BLaER1 treated with 17β-estradiol and CSF1 and Interleukin-3, amounts not matched to agents 10 nM and 100 nM (cell line): Measurements from ENCODE around the gene ABTB2.

ENCODE experiments used
- H3K27ac ChIP-seq, 11 experiments: shearing (Covaris generic); formaldehyde crosslinking; 2 replicates each; pipeline ENCODE4 v1.8.1; 2022
- H3K27me3 ChIP-seq, 11 experiments: shearing (Covaris generic); formaldehyde crosslinking; 2 replicates each; pipeline ENCODE4 v1.8.1; 2022
- H3K36me3 ChIP-seq, 11 experiments: shearing (Covaris generic); formaldehyde crosslinking; 2 replicates each; pipeline ENCODE4 v1.8.1; 2022
- H3K4me1 ChIP-seq, 10 experiments: shearing (Covaris generic); formaldehyde crosslinking; 2 replicates each; pipeline ENCODE4 v1.8.1; 2022
- H3K4me2 ChIP-seq, 11 experiments: shearing (Covaris generic); formaldehyde crosslinking; 2 replicates each; pipeline ENCODE4 v1.8.1; 2022
- H3K4me3 ChIP-seq, 10 experiments: shearing (Covaris generic); formaldehyde crosslinking; 2 replicates each; pipeline ENCODE4 v1.8.1; 2022
- H3K9ac ChIP-seq, 11 experiments: shearing (Covaris generic); formaldehyde crosslinking; 2 replicates each; pipeline ENCODE4 v1.8.1; 2022
- H3K9me3 ChIP-seq, 11 experiments: shearing (Covaris generic); formaldehyde crosslinking; replicated peaks in 1 of 11; 2 replicates each; pipeline ENCODE4 v1.8.1; 2022
- H4K20me1 ChIP-seq, 11 experiments: shearing (Covaris generic); formaldehyde crosslinking; 2 replicates each; pipeline ENCODE4 v1.8.1; 2022
- Cebpa-rat ChIP-seq, 11 experiments: shearing (Covaris generic); IDR thresholded peaks; 2 replicates each; pipeline ENCODE4 v1.8.1; 2022

ABTB2 gene

GRCh38 chr11:34256626-34257025, 101.2 kb downstream of the ABTB2 start:
- TF ChIP-seq Cebpa-rat (IDR thresholded peaks at IDR 0.05) = no peak
- no peaks in the 10 kb centered on the region for H3K9me3 ChIP-seq
- no peak overlapping the region for H3K9ac ChIP-seq
- H3K27me3 ChIP-seq = no peaks in the 10 kb centered on the region
- H3K27ac ChIP-seq = no peak overlapping the region
- no peak overlapping the region for H3K4me2 ChIP-seq
- H3K4me3 ChIP-seq = no peak overlapping the region
- no peaks in the 10 kb centered on the region for H3K36me3 ChIP-seq
- H4K20me1 ChIP-seq = peaks cover 0 to 17% (median 0%) of the 10 kb centered on the region in 11 experiments; a peak in 1 of 22 replicates
- peaks cover 6 to 23% (median 16%) of the 10 kb centered on the region in 10 experiments for H3K4me1 ChIP-seq

DNA sequence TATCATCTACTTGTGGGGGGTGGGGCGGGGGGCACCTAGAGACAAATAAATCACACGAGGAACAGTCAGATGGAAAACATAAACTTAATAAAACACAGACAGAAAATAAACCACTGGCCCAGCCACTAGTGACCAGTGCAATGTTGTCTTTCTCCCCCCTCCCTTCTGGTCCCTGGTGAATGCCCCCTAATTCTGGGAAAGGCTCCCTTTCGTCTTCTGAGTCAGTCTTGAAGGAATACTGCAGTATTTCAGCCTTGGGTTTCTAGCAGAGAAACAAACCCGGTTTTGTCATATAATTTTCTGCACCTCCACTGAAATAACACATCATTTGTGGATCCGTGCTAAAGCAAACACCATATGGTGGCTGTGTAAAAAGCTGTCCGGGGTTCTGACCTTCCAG, 101.7 kb downstream of the ABTB2 start:
- peaks cover 11 to 28% (median 21%) of the 10 kb centered on the region in 10 experiments for H3K4me1 ChIP-seq
- H3K9ac ChIP-seq = no peak overlapping the region
- no peak overlapping the region for H3K4me3 ChIP-seq
- peaks cover 0 to 17% (median 0%) of the 10 kb centered on the region in 11 experiments; a peak in 1 of 22 replicates for H4K20me1 ChIP-seq
- H3K9me3 ChIP-seq = no peaks in the 10 kb centered on the region
- no peaks in the 10 kb centered on the region for H3K27me3 ChIP-seq
- TF ChIP-seq Cebpa-rat (IDR thresholded peaks at IDR 0.05) = no peak
- H3K4me2 ChIP-seq = no peak overlapping the region
- H3K36me3 ChIP-seq = no peaks in the 10 kb centered on the region
- H3K27ac ChIP-seq = no peak overlapping the region

GRCh38 chr11:34255101-34255500, 102.7 kb downstream of the ABTB2 start:
- no peak for TF ChIP-seq Cebpa-rat (IDR thresholded peaks at IDR 0.05)
- H3K4me3 ChIP-seq = no peak overlapping the region

DNA sequence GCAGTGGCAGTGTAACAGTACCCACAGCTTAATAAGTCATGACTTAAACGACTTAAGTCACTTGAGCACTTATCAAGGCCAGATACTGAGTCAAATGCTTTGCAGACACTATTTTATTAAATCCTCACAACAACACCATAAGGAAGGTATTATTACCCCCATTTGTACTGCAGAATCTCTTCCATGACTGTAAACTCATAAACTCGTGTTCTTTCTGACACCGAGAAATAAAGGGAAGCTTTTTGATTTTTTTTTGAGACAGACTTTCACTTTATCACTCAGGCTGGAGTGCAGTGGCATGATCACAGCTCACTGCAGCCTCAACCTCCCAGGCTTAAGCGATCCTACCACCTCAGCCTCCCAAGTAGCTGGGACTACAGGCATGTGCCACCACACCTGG, 103.8 kb downstream of the ABTB2 start:
- Histone ChIP-seq H3K36me3 (no peaks in the 10 kb centered on the region), H3K4me2 (no peak overlapping the region), H3K9me3 (no peaks in the 10 kb centered on the region), H3K9ac (no peak overlapping the region), H3K4me1 (peaks cover 14 to 28% (median 23%) of the 10 kb centered on the region in 10 experiments), H3K4me3 (no peak overlapping the region), H4K20me1 (peaks cover 0 to 12% (median 0%) of the 10 kb centered on the region in 11 experiments; a peak in 2 of 22 replicates), H3K27me3 (no peaks in the 10 kb centered on the region), H3K27ac (no peak overlapping the region)
- TF ChIP-seq Cebpa-rat (IDR thresholded peaks at IDR 0.05) = no peak

More at GRCh38 chr11:34255101-34255500, 102.7 kb downstream of the ABTB2 start:
- peaks cover 14 to 31% (median 26%) of the 10 kb centered on the region in 10 experiments for H3K4me1 ChIP-seq
- H3K27ac ChIP-seq = no peak overlapping the region
- H3K27me3 ChIP-seq = no peaks in the 10 kb centered on the region
- no peaks in the 10 kb centered on the region for H3K9me3 ChIP-seq
- H3K4me2 ChIP-seq = no peak overlapping the region
- no peaks in the 10 kb centered on the region for H3K36me3 ChIP-seq
- no peak overlapping the region for H3K9ac ChIP-seq
- peaks cover 0 to 12% (median 0%) of the 10 kb centered on the region in 11 experiments; a peak in 2 of 22 replicates for H4K20me1 ChIP-seq

DNA sequence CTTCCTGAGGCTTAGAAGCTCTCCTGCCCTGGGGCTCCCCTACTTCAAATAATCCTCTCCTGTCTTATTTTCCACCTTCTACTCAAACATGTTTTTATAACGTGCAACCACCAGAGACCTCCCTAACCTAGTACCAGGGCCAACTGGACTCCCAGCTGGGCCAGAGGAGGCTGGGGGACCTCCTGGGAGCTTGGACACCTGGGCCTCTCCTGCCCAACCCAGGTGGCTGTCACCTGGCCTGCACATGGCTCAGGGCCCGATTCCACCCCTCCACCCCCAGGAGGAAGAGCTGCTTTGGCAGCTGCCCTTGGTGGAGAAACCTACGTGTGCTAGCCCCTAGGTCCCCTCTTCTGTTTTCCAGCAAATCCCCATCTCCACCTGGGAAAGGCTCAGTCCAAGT, 105.2 kb downstream of the ABTB2 start:
- no peak for TF ChIP-seq Cebpa-rat (IDR thresholded peaks at IDR 0.05)
- Histone ChIP-seq H3K27me3 (no peaks in the 10 kb centered on the region), H3K9ac (peak overlapping the region in 1 of 11 experiments; percentile 1; a peak in 1 of 22 replicates), H3K4me1 (peaks cover 14 to 39% (median 29%) of the 10 kb centered on the region in 10 experiments), H4K20me1 (peaks cover 0 to 12% (median 0%) of the 10 kb centered on the region in 11 experiments; a peak in 2 of 22 replicates), H3K27ac (no peak overlapping the region), H3K4me2 (no peak overlapping the region), H3K36me3 (no peaks in the 10 kb centered on the region), H3K4me3 (no peak overlapping the region), H3K9me3 (no peaks in the 10 kb centered on the region)

GRCh38 chr11:34252015-34252414, 105.8 kb downstream of the ABTB2 start:
- peaks cover 14 to 39% (median 29%) of the 10 kb centered on the region in 10 experiments for H3K4me1 ChIP-seq
- H3K9me3 ChIP-seq = no peaks in the 10 kb centered on the region
- no peak overlapping the region for H3K4me3 ChIP-seq
- H4K20me1 ChIP-seq = peaks cover 0 to 12% (median 0%) of the 10 kb centered on the region in 11 experiments; a peak in 2 of 22 replicates
- H3K27me3 ChIP-seq = no peaks in the 10 kb centered on the region
- H3K9ac ChIP-seq = 0 out of 22 replicates have a peak overlapping the region, but pooled peaks of 2 of the 11 experiments have one; percentile 10 to 29
- no peaks in the 10 kb centered on the region for H3K36me3 ChIP-seq
- H3K27ac ChIP-seq = 0 out of 22 replicates have a peak overlapping the region, but pooled peaks of 1 of the 11 experiments have one; percentile 7
- peak overlapping the region in 10 of 11 experiments; percentile 57 to 83 (median 66); a peak in 20 of 22 replicates for H3K4me2 ChIP-seq
- no peak for TF ChIP-seq Cebpa-rat (IDR thresholded peaks at IDR 0.05)

DNA sequence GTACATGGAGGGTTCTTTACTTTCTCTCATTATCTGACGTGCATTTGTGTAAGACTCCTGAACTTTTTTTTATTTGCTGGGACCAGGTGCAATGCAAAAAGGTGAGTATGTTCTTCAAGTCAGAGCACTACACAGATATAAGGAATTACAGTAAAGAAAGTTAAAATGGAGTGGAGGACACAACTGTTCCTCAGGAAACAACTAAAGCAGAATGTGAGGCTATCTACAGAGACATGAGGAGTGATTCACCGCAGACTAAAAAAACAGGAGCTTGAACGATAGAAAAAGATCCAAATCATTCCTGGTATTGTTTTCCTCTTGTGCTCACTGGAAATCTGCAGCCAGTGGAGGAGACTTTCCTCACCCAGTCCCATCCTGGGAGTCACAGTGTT, 106.2 kb downstream of the ABTB2 start:
- H3K4me3 ChIP-seq = no peak overlapping the region
- H3K9ac ChIP-seq = peak overlapping the region in 4 of 11 experiments; percentile 10 to 48 (median 31); a peak in 3 of 22 replicates
- H3K9me3 ChIP-seq = no peaks in the 10 kb centered on the region
- peaks cover 0 to 12% (median 0%) of the 10 kb centered on the region in 11 experiments; a peak in 2 of 22 replicates for H4K20me1 ChIP-seq
- peaks cover 14 to 39% (median 29%) of the 10 kb centered on the region in 10 experiments for H3K4me1 ChIP-seq
- no peaks in the 10 kb centered on the region for H3K36me3 ChIP-seq
- TF ChIP-seq Cebpa-rat (IDR thresholded peaks at IDR 0.05) = no peak
- peak overlapping the region; percentile 57 to 83 (median 69) for H3K4me2 ChIP-seq
- H3K27me3 ChIP-seq = no peaks in the 10 kb centered on the region
- H3K27ac ChIP-seq = peak overlapping the region in 2 of 11 experiments; percentile 7 to 18; a peak in 1 of 22 replicates

DNA sequence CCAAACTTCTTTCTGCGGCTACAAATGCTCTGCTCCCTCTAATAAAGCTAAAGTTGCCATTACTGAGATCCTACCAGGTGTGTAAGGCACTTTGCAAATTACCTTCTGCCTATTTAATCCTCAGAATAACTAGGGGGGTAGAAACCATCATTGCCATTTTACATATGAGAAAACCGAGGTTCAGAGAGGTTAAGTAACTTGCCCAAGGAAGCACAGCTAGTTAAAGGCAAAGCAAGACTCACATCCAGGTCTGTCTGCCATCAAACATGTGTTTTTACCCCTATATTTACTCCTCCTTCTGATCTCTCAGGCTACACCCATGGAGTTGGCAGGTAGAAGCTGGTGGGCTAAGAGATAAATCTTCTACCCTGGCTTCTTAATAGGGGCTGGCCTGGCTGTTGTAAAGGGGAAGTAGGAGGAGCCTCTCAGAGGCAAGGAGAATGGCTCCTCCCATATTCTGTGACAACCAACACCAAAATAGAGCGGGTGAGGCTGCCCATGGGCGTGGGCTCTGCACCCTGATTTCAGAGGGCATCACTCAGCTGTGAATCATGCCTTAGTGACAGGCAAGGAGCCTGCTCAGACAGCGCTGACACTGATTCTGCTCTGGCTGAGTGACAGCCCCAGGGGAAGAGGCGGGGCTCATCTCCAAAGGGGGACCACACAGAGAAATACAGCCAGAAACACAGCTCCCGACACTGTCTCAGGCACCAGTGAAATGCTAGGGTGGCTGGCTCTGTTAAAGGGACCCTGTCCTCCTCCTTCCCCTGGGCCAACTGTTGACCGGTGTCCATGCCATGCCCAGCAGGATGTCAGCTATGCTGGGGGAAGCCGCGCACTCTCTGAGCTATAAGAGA, 106.8 kb downstream of the ABTB2 start:
- peaks cover 0 to 12% (median 0%) of the 10 kb centered on the region in 11 experiments; a peak in 2 of 22 replicates for H4K20me1 ChIP-seq
- peak overlapping the region in 1 of 11 experiments; percentile 18; a peak in 2 of 22 replicates for H3K27ac ChIP-seq
- H3K9me3 ChIP-seq = no peaks in the 10 kb centered on the region
- peak overlapping the region in 4 of 11 experiments; percentile 10 to 48 (median 31); a peak in 3 of 22 replicates for H3K9ac ChIP-seq
- no peaks in the 10 kb centered on the region for H3K36me3 ChIP-seq
- no peak overlapping the region for H3K4me3 ChIP-seq
- H3K4me1 ChIP-seq = peaks cover 14 to 42% (median 32%) of the 10 kb centered on the region in 10 experiments
- no peaks in the 10 kb centered on the region for H3K27me3 ChIP-seq
- TF ChIP-seq Cebpa-rat (IDR thresholded peaks at IDR 0.05) = no peak
- H3K4me2 ChIP-seq = peak overlapping the region; percentile 57 to 83 (median 69)

DNA sequence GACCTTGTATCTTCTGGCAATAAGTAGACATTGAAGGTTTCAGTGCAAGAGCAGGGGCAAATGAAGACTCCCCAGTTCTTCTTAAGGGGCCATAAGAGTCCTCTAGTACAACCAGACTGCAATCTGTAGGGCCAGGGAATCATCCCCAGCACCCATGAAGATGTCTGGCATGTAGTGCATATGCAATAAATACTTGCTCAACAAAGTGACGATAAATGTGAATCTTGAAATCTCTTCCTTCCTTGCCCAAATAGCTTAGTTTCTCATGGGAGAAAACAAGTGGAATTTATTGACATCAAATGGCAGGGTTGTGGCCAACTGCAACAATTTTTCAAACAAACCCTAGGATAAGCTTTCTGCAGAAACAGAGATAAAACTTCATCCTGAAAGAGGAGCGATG, 107.6 kb downstream of the ABTB2 start:
- Histone ChIP-seq H3K4me2 (no peak overlapping the region), H3K9ac (no peak overlapping the region), H3K4me3 (no peak overlapping the region), H4K20me1 (peaks cover 0 to 12% (median 0%) of the 10 kb centered on the region in 11 experiments; a peak in 2 of 22 replicates), H3K27me3 (no peaks in the 10 kb centered on the region), H3K4me1 (peaks cover 14 to 49% (median 38%) of the 10 kb centered on the region in 10 experiments), H3K9me3 (no peaks in the 10 kb centered on the region), H3K36me3 (no peaks in the 10 kb centered on the region), H3K27ac (no peak overlapping the region)
- no peak for TF ChIP-seq Cebpa-rat (IDR thresholded peaks at IDR 0.05)
